ENCODE measurements around the gene MMP24OS. TPM values are rescaled to one million over a fixed set of nuclear protein-coding genes. Genes with fewer than 3 reads are reported as not detected.
A peak's percentile ranks its signal among the peaks of the same experiment; 100 is the strongest.

The MMP24OS gene
- total and polyA plus RNA-seq, 8 donors: 31.9 to 109 (median 42.1) TPM

DNA sequence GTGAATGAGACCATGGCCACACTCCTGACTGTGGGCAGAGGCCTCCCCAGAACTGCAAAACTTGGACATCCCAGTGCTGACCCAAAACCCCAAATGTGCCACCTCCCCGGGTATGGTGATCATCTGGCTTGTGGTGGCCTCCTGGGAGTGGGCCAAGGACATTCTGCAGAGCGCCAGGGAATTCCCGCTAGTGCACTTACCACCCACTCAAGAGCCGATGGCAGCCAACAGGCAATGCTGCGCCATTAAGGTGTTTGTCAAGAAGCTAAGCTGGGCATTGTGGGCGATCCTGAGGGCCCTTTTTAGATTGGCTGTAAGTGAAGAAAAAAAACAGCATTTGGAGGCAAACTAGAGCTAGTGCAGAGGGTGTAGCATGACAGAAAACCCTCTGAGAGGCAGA, 42.0 kb downstream of the MMP24OS start:
- ATAC-seq (peak; percentile 63), DNase-seq (peak in 1 of 4 donors; percentile 63)
- Histone ChIP-seq H3K9me3 (no peaks in the 10 kb centered on the region), H3K36me3 (peaks cover 0 to 18% of the 10 kb centered on the region in 2 donors), H3K27me3 (no peaks in the 10 kb centered on the region), H3K27ac (no peak overlapping the region), H3K4me1 (peaks cover 0 to 4% of the 10 kb centered on the region in 2 donors), H3K4me3 (no peak overlapping the region)
- TF ChIP-seq, protein P1, sequence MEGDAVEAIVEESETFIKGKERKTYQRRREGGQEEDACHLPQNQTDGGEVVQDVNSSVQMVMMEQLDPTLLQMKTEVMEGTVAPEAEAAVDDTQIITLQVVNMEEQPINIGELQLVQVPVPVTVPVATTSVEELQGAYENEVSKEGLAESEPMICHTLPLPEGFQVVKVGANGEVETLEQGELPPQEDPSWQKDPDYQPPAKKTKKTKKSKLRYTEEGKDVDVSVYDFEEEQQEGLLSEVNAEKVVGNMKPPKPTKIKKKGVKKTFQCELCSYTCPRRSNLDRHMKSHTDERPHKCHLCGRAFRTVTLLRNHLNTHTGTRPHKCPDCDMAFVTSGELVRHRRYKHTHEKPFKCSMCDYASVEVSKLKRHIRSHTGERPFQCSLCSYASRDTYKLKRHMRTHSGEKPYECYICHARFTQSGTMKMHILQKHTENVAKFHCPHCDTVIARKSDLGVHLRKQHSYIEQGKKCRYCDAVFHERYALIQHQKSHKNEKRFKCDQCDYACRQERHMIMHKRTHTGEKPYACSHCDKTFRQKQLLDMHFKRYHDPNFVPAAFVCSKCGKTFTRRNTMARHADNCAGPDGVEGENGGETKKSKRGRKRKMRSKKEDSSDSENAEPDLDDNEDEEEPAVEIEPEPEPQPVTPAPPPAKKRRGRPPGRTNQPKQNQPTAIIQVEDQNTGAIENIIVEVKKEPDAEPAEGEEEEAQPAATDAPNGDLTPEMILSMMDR (IDR thresholded peaks at IDR 0.05): no peak
- intact Hi-C loops (cut with DNase I): no loop called here

DNA sequence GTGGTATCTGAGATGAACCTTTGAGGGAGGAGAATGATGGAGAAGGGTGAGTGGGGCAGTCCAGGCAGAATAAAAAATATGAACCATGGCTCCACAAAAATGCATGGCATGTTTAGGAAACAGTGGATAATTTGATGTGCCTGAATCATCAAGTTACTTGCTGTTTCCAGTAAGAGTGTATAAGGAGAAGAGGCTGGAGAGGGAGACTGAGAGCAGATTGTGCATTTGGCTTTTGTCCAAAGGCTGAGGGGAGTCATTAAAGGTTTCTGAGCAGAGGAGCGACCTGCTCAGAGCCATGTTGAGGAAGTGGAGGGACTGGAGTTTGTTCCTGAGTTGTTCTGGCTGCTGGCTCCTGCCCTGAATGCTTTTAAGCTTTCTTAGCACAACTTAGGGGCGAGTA, 45.3 kb downstream of the MMP24OS start:
- no peak for DNase-seq
- Histone ChIP-seq H3K27me3 (peaks cover 0 to 4% of the 10 kb centered on the region in 2 donors), H3K36me3 (peaks cover 0 to 18% of the 10 kb centered on the region in 2 donors), H3K27ac (no peak overlapping the region), H3K4me1 (no peaks in the 10 kb centered on the region), H3K4me3 (no peak overlapping the region), H3K9me3 (no peaks in the 10 kb centered on the region)
- ATAC-seq: peak; percentile 58
- intact Hi-C loops (cut with DNase I): no loop called here
- TF ChIP-seq, protein P1 (IDR thresholded peaks at IDR 0.05): no peak

DNA sequence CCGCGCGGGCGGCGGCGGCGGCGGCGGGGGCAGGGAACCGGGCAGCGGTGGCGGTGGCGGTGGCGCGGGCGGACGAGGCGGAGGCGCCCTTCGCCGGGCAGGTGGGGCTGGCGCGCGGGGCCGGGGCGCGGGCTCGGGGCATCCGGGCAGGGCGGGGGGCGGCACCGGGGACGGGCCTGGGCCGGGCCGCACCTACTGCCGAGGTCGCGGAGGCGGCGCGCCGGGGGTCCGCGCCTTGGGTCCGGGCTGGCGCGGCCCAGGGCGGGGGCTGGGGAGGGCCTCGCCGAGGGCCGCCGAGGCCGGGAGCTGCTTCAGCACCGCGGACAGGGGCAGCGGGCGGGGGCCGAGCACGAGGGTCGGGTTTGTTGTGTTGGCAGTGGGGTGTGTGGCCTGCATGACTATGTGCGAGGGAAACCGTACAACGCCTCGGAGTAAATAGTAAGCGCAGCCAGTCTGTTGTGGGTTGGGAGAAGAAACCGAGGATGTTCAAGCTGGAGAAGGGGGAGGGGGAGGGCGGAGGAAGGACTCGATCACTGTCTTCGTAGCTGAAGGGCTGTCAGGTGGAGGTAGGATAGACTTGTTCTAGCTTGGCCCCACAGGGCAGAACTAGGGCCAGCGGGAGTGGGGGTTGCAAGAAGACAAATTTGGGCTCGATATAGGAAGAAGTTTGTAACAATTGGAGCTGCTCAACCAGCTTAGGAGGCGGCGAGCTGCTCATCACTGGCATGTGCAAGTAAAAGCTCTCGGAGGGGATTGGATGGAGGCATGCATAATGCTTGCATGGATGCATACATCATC, 50.8 kb downstream of the MMP24OS start:
- TF ChIP-seq, protein P1 (IDR thresholded peaks at IDR 0.05): no peak
- peak overlapping the region in 1 of 2 donors; percentile 11 for H3K4me3 ChIP-seq

More for the DNA sequence above, 50.8 kb downstream of the MMP24OS start:
- Histone ChIP-seq H3K27ac (no peak overlapping the region), H3K9me3 (no peaks in the 10 kb centered on the region), H3K4me1 (peaks cover 0 to 10% of the 10 kb centered on the region in 2 donors), H3K27me3 (peaks cover 0 to 29% of the 10 kb centered on the region in 2 donors), H3K36me3 (no peaks in the 10 kb centered on the region)
- peak; percentile 40 to 83 (median 62) for DNase-seq
- intact Hi-C loops (cut with DNase I): no loop called here
- peak; percentile 94 for ATAC-seq

Other genes starting within 250 kb of the MMP24OS start
- 10 to 100 TPM; 67.9 to 70.8 TPM for gene TRPC4AP, start 185.3 kb downstream of the MMP24OS start, total RNA-seq
- 10 to 100 TPM; 57.8 to 68.7 (median 66.1) TPM for gene TRPC4AP, start 185.3 kb downstream of the MMP24OS start, polyA plus RNA-seq (ENCODE audit: insufficient read length in 6 of 6)
- 10 to 100 TPM; 46.8 to 48.7 TPM for gene EDEM2, start 130.8 kb downstream of the MMP24OS start, total RNA-seq
- 10 to 100 TPM; 17.6 to 22.7 (median 20.3) TPM for gene EDEM2, start 130.8 kb downstream of the MMP24OS start, polyA plus RNA-seq (ENCODE audit: insufficient read length in 6 of 6)
- 10 to 100 TPM; 21.7 to 25.6 TPM for gene PROCR, start 106.0 kb downstream of the MMP24OS start, total RNA-seq
- 10 to 100 TPM; 29.1 to 63.4 (median 35.9) TPM for gene PROCR, start 106.0 kb downstream of the MMP24OS start, polyA plus RNA-seq (ENCODE audit: insufficient read length in 6 of 6)
- 10 to 100 TPM in 1 of 2 donors, 1 to 10 TPM in 1; 7.3 to 24.9 TPM for gene MMP24, start 51.4 kb downstream of the MMP24OS start, total RNA-seq
- 1 to 10 TPM; 1.3 to 2.6 (median 1.8) TPM for gene MMP24, start 51.4 kb downstream of the MMP24OS start, polyA plus RNA-seq (ENCODE audit: insufficient read length in 6 of 6)
- gene EIF6, start 6.7 kb upstream of the MMP24OS start, total RNA-seq: 100 to 1,000 TPM in 1 of 2 donors, 10 to 100 TPM in 1; 96.9 to 110 TPM
- gene EIF6, start 6.7 kb upstream of the MMP24OS start, polyA plus RNA-seq (ENCODE audit: insufficient read length in 6 of 6): 100 to 1,000 TPM in 5 of 6 donors, 10 to 100 TPM in 1; 95.6 to 111 (median 107) TPM
- gene FAM83C, start 14.3 kb upstream of the MMP24OS start, total RNA-seq: not detected
- gene FAM83C, start 14.3 kb upstream of the MMP24OS start, polyA plus RNA-seq (ENCODE audit: insufficient read length in 6 of 6): not detected
- gene UQCC1, start 133.9 kb upstream of the MMP24OS start, total RNA-seq: 10 to 100 TPM; 51.0 to 51.5 TPM
- 10 to 100 TPM; 50.7 to 58.2 (median 54.7) TPM for gene UQCC1, start 133.9 kb upstream of the MMP24OS start, polyA plus RNA-seq (ENCODE audit: insufficient read length in 6 of 6)
- under 1 TPM; 0.52 to 0.99 TPM for gene GDF5, start 160.1 kb upstream of the MMP24OS start, total RNA-seq
- gene GDF5, start 160.1 kb upstream of the MMP24OS start, polyA plus RNA-seq (ENCODE audit: insufficient read length in 6 of 6): 1 to 10 TPM in 1 of 6 donors, under 1 TPM in 5; 0.47 to 1.0 (median 0.86) TPM
- gene CEP250, start 177.5 kb upstream of the MMP24OS start, total RNA-seq: 10 to 100 TPM; 23.4 to 27.2 TPM
- gene CEP250, start 177.5 kb upstream of the MMP24OS start, polyA plus RNA-seq (ENCODE audit: insufficient read length in 6 of 6): 10 to 100 TPM; 65.7 to 80.0 (median 71.6) TPM